DOHH2 (cell line): Measurements from ENCODE around the gene SF3A2.

ENCODE experiments used
- H3F3A ChIP-seq: fragments of 200-600 bp; sonication (generic), shearing (Covaris generic); 2 replicates; pipeline ENCODE4 v1.6.0; 2016; ENCODE audit warnings: antibody characterized with exemption, mild to moderate bottlenecking; ENCODE audit not compliant: control insufficient read depth, insufficient read depth
- H3K27ac ChIP-seq: fragments of 200-600 bp; sonication (generic); 2 replicates; pipeline ENCODE4 v1.5.1; 2014; ENCODE audit warnings: low read depth, mild to moderate bottlenecking, low read length, moderate library complexity
- H3K27me3 ChIP-seq: fragments of 200-600 bp; sonication (generic); 2 replicates; pipeline ENCODE4 v1.6.1; 2014; ENCODE audit warnings: mild to moderate bottlenecking, low read length, mixed read lengths; ENCODE audit not compliant: control insufficient read depth
- H3K36me3 ChIP-seq: fragments of 200-600 bp; sonication (generic); 2 replicates; pipeline ENCODE4 v1.6.1; 2014; ENCODE audit warnings: mild to moderate bottlenecking, low read length, moderate library complexity, mixed read lengths; ENCODE audit not compliant: control insufficient read depth
- H3K4me1 ChIP-seq: fragments of 200-600 bp; sonication (generic); 2 replicates; pipeline ENCODE4 v1.6.1; 2014; ENCODE audit warnings: mild to moderate bottlenecking, low read length, mixed read lengths; ENCODE audit not compliant: control insufficient read depth
- H3K4me2 ChIP-seq: fragments of 200-600 bp; sonication (generic); 2 replicates; pipeline ENCODE4 v1.6.0; 2014; ENCODE audit warnings: mild to moderate bottlenecking, low read length, moderate library complexity
- H3K4me3 ChIP-seq: fragments of 200-600 bp; sonication (generic); 2 replicates; pipeline ENCODE4 v1.5.1; 2014; ENCODE audit warnings: mild to moderate bottlenecking, low read length, mixed read lengths
- H3K79me2 ChIP-seq: fragments of 200-600 bp; sonication (generic); 2 replicates; pipeline ENCODE4 v1.6.1; 2014; ENCODE audit warnings: mild to moderate bottlenecking, low read length, mixed read lengths; ENCODE audit not compliant: control insufficient read depth
- H3K9me2 ChIP-seq: fragments of 200-600 bp; sonication (generic); replicated peaks from 2 replicates; pipeline ENCODE4 v1.6.1; 2014; ENCODE audit warnings: mild to moderate bottlenecking, low read length, mixed read lengths; ENCODE audit not compliant: control insufficient read depth
- H3K9me3 ChIP-seq: fragments of 200-600 bp; sonication (generic); 2 replicates; pipeline ENCODE4 v1.6.1; 2014; ENCODE audit warnings: antibody characterized with exemption, low read length, mixed read lengths; ENCODE audit not compliant: control insufficient read depth, insufficient read depth
- H4K20me1 ChIP-seq: fragments of 200-600 bp; sonication (generic); 2 replicates; pipeline ENCODE4 v1.6.0; 2014; ENCODE audit warnings: low read depth, mild to moderate bottlenecking, antibody characterized with exemption, low read length, moderate library complexity; ENCODE audit not compliant: control insufficient read depth, insufficient read depth
- CTCF ChIP-seq: fragments of 200-600 bp; sonication (generic); IDR thresholded peaks from one replicate; pipeline ENCODE4 v1.5.1; 2014; ENCODE audit warnings: antibody characterized with exemption, mild to moderate bottlenecking, low read depth, low read length; ENCODE audit not compliant: poor library complexity, severe bottlenecking
- EZH2phosphoT487 ChIP-seq: fragments of 200-600 bp; sonication (generic); IDR thresholded peaks from 2 replicates; pipeline ENCODE4 v1.6.1; 2017; ENCODE audit warnings: borderline replicate concordance, mild to moderate bottlenecking, antibody characterized with exemption, low read length, moderate library complexity, mixed read lengths

The SF3A2 gene

GRCh38 chr19:2210206-2210605 is 26.4 kb upstream of the SF3A2 start:
- peaks cover 82% of the 10 kb centered on the region for H3K36me3 ChIP-seq
- TF ChIP-seq EZH2phosphoT487 (no peak), CTCF (no peak)
- H3K27me3 ChIP-seq: no peaks in the 10 kb centered on the region
- H3K27ac ChIP-seq: no peak overlapping the region
- no peaks in the 10 kb centered on the region for H3K9me2 ChIP-seq
- no peaks in the 10 kb centered on the region; the same call in 1 of the 2 replicates for H3K79me2 ChIP-seq
- H3F3A ChIP-seq: no peaks in the 10 kb centered on the region
- no peak overlapping the region for H3K4me3 ChIP-seq
- H4K20me1 ChIP-seq: no peaks in the 10 kb centered on the region
- no peaks in the 10 kb centered on the region for H3K9me3 ChIP-seq
- H3K4me1 ChIP-seq: peaks cover 16% of the 10 kb centered on the region
- H3K4me2 ChIP-seq: no peak overlapping the region

DNA sequence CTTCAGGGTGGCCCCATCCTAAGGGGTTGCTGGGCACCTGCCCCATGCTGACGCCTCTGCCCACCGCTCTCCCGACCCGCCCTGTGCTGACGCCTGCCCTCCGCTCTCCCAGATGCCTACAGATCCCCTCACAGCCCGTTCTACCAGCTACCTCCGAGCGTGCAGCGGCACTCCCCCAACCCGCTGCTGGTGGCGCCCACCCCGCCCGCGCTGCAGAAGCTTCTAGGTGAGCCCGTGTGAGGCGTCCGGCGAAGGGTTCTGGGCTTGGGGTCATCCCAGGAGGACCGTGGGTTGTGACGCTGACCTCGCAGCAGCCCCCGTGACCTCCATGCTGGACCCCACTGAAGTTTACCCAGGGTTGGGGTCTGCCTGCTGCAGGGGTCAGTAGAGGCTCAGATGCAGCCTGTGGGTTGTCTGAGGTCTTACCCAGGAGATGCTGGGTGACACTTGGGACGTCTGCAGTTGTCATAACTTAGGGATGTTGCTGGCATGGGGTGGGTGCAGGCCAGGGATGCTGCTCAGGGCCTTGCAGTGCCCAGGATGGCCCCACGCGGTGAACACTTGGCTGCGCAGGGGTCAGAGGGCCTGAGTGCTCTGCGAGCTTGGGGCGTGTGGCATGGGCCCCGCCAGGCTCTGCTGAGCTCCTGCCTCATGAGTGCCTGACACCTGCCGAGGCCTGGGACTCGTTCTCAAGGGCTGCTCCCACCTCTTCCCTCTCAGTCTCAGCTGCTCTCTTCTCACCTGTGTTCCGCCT is 25.5 kb upstream of the SF3A2 start:
- no peak for TF ChIP-seq CTCF
- TF ChIP-seq EZH2phosphoT487: no peak
- no peaks in the 10 kb centered on the region for H3F3A ChIP-seq
- no peaks in the 10 kb centered on the region for H3K79me2 ChIP-seq
- no peak overlapping the region for H3K4me3 ChIP-seq
- H3K36me3 ChIP-seq: peaks cover 88% of the 10 kb centered on the region
- H4K20me1 ChIP-seq: no peaks in the 10 kb centered on the region
- H3K27me3 ChIP-seq: no peaks in the 10 kb centered on the region
- peaks cover 25% of the 10 kb centered on the region for H3K4me1 ChIP-seq
- no peaks in the 10 kb centered on the region for H3K9me2 ChIP-seq
- H3K4me2 ChIP-seq: no peak overlapping the region
- no peak overlapping the region for H3K27ac ChIP-seq
- no peaks in the 10 kb centered on the region for H3K9me3 ChIP-seq

DNA sequence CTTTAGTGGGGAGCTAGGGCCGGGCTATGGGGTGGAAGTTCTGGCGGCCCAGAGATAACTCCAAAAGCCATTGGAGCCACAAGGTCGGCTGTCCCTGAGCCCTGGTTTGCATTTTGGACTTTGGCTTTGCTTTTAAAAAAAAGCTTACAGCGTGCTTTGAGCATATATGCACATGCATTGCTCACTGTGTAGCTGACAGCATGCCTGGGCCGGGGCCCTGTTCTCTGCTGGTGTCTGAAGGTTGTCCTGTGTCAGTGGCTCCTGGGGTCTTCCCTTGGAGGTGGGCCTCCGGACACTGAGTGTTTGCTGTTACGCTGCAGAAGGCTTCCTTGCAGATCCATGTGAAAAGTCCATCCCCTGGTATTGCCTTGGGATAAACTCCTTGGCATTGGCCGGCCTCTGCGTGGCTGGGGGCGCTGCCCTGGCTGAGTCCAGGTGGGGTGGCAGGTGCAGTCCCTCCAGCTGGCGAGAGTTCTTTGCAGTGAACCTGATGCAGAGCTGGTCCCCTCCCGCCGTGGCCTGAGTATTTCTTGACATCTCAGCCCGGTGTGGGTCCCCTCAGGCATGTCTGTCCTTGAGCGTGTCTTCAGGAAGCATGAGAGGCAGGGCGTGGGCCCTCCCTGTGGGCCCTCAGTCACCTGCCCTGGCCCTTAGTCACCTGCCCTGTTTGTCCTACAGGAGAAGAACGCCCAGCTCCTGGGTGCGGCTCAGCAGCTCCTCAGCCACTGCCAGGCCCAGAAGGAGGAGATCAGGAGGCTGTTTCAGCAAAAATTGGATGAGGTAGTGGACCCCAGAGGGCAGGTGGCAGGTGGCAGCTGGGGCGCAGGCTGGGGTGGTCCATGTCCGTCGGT is 23.5 kb upstream of the SF3A2 start:
- TF ChIP-seq EZH2phosphoT487: no peak
- no peak for TF ChIP-seq CTCF
- no peaks in the 10 kb centered on the region; the same call in 1 of the 2 replicates for H3K79me2 ChIP-seq
- no peak overlapping the region for H3K27ac ChIP-seq
- no peaks in the 10 kb centered on the region for H3F3A ChIP-seq
- H4K20me1 ChIP-seq: no peaks in the 10 kb centered on the region
- no peaks in the 10 kb centered on the region for H3K9me3 ChIP-seq
- no peak overlapping the region for H3K4me3 ChIP-seq
- no peak overlapping the region for H3K4me2 ChIP-seq
- H3K36me3 ChIP-seq: peaks cover 93% of the 10 kb centered on the region
- H3K9me2 ChIP-seq: no peaks in the 10 kb centered on the region
- H3K27me3 ChIP-seq: no peaks in the 10 kb centered on the region
- H3K4me1 ChIP-seq: peaks cover 25% of the 10 kb centered on the region
